ENCODE results near the gene RAMP3. TPM values are rescaled to one million over a fixed set of nuclear protein-coding genes. Genes with fewer than 3 reads are reported as not detected.

Gene RAMP3
- total RNA-seq, 1 donor: not detected

- no peak for DNase-seq (ENCODE audit: low read depth)
- TF ChIP-seq CTCF (IDR thresholded peaks at IDR 0.05; ENCODE audit: insufficient read depth, low read length): peak; percentile 0
- no peak overlapping the region for H3K4me3 ChIP-seq (ENCODE audit: low read depth, low read length)
Observed at GRCh38 chr7:45178241-45179225, 20.9 kb downstream of the RAMP3 start.

- H3K4me3 ChIP-seq (ENCODE audit: low read depth, low read length): no peak overlapping the region
- no peak for TF ChIP-seq CTCF (IDR thresholded peaks at IDR 0.05; ENCODE audit: insufficient read depth, low read length)
- no peak for DNase-seq (ENCODE audit: low read depth)
Observed at GRCh38 chr7:45179666-45180065, 22.1 kb downstream of the RAMP3 start.

- H3K4me3 ChIP-seq (ENCODE audit: low read depth, low read length): no peak overlapping the region
- no peak for DNase-seq (ENCODE audit: low read depth)
- TF ChIP-seq CTCF (IDR thresholded peaks at IDR 0.05; ENCODE audit: insufficient read depth, low read length): no peak
Observed at GRCh38 chr7:45180084-45180986, 22.7 kb downstream of the RAMP3 start.

- no peak overlapping the region for H3K4me3 ChIP-seq (ENCODE audit: low read depth, low read length)
- no peak for TF ChIP-seq CTCF (IDR thresholded peaks at IDR 0.05; ENCODE audit: insufficient read depth, low read length)
- DNase-seq (ENCODE audit: low read depth): no peak
Observed at GRCh38 chr7:45181286-45181960, 23.8 kb downstream of the RAMP3 start.

GRCh38 chr7:45181991-45182855, 24.6 kb downstream of the RAMP3 start:
- H3K4me3 ChIP-seq (ENCODE audit: low read depth, low read length): no peak overlapping the region
- no peak for DNase-seq (ENCODE audit: low read depth)
- no peak for TF ChIP-seq CTCF (IDR thresholded peaks at IDR 0.05; ENCODE audit: insufficient read depth, low read length)

All from fibroblast of the aortic adventitia (primary cell).